Measurements from ENCODE around the gene TSR3. TPM values are rescaled to one million over a fixed set of nuclear protein-coding genes. Genes with fewer than 3 reads are reported as not detected.
A peak's percentile ranks its signal among the peaks of the same experiment; 100 is the strongest.

TSR3 gene
- total and polyA plus RNA-seq, 2 of the 13 experiments (the other 11 are each of a cell fraction or from before 2014, with no cell fraction given): 24.2 to 51.0 TPM

GRCh38 chr16:1351582-1352362, at the start of gene TSR3, which contains the start of gene GNPTG (continued):
- TF ChIP-seq ZNF207 (IDR thresholded peaks at IDR 0.05; ENCODE audit: borderline replicate concordance) (no peak), RBM22 (optimal IDR thresholded peaks at IDR 0.05; ENCODE audit: low read length) (no peak), SNAPC2 (CRISPR knock-in tag; IDR thresholded peaks at IDR 0.05) (no peak; the same call in 1 of the 2 replicates), ELF3 (CRISPR knock-in tag; IDR thresholded peaks at IDR 0.05) (peak; percentile 55; the same call in 1 of the 2 replicates), ZSCAN20 (CRISPR knock-in tag; IDR thresholded peaks at IDR 0.05; ENCODE audit: borderline replicate concordance) (no peak; the same call in 1 of the 2 replicates), RAD21 (CRISPR knock-in tag; IDR thresholded peaks at IDR 0.05) (peak; percentile 54), ZNF367 (CRISPR knock-in tag; IDR thresholded peaks at IDR 0.05; ENCODE audit: borderline replicate concordance) (no peak), PHF21A (CRISPR knock-in tag; IDR thresholded peaks at IDR 0.05) (no peak), HOXA3 (CRISPR knock-in tag; IDR thresholded peaks at IDR 0.05) (peak; percentile 97), PHF20 (CRISPR knock-in tag; IDR thresholded peaks at IDR 0.05) (peak; percentile 98), DRAP1 (CRISPR knock-in tag; IDR thresholded peaks at IDR 0.05) (0 out of 2 replicates have a peak, but pooled peaks have one; percentile 29), SP1 (IDR thresholded peaks at IDR 0.05) (no peak), SP1 (CRISPR knock-in tag; IDR thresholded peaks at IDR 0.05) (0 out of 2 replicates have a peak, but pooled peaks have one; percentile 55), RARA (CRISPR knock-in tag; IDR thresholded peaks at IDR 0.05) (no peak), ZKSCAN1 (IDR thresholded peaks at IDR 0.05; ENCODE audit: low read length) (0 out of 2 replicates have a peak, but pooled peaks have one; percentile 21), MXD4 (CRISPR knock-in tag; IDR thresholded peaks at IDR 0.05) (peak; percentile 36; the same call in 1 of the 2 replicates), CC2D1A (CRISPR knock-in tag; IDR thresholded peaks at IDR 0.05) (no peak), HHEX (CRISPR knock-in tag; IDR thresholded peaks at IDR 0.05) (no peak), TARDBP (CRISPR knock-in tag; IDR thresholded peaks at IDR 0.05) (peak; percentile 79; the same call in 1 of the 2 replicates)
- TF ChIP-seq, protein P1, sequence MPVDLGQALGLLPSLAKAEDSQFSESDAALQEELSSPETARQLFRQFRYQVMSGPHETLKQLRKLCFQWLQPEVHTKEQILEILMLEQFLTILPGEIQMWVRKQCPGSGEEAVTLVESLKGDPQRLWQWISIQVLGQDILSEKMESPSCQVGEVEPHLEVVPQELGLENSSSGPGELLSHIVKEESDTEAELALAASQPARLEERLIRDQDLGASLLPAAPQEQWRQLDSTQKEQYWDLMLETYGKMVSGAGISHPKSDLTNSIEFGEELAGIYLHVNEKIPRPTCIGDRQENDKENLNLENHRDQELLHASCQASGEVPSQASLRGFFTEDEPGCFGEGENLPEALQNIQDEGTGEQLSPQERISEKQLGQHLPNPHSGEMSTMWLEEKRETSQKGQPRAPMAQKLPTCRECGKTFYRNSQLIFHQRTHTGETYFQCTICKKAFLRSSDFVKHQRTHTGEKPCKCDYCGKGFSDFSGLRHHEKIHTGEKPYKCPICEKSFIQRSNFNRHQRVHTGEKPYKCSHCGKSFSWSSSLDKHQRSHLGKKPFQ (CRISPR knock-in tag; IDR thresholded peaks at IDR 0.05; ENCODE audit: insufficient replicate concordance): no peak
- TF ChIP-seq, protein P2, sequence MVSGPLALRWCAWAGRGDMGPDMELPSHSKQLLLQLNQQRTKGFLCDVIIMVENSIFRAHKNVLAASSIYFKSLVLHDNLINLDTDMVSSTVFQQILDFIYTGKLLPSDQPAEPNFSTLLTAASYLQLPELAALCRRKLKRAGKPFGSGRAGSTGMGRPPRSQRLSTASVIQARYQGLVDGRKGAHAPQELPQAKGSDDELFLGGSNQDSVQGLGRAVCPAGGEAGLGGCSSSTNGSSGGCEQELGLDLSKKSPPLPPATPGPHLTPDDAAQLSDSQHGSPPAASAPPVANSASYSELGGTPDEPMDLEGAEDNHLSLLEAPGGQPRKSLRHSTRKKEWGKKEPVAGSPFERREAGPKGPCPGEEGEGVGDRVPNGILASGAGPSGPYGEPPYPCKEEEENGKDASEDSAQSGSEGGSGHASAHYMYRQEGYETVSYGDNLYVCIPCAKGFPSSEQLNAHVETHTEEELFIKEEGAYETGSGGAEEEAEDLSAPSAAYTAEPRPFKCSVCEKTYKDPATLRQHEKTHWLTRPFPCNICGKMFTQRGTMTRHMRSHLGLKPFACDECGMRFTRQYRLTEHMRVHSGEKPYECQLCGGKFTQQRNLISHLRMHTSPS (CRISPR knock-in tag; IDR thresholded peaks at IDR 0.05; ENCODE audit: low read depth): no peak
- TF ChIP-seq, protein P3, sequence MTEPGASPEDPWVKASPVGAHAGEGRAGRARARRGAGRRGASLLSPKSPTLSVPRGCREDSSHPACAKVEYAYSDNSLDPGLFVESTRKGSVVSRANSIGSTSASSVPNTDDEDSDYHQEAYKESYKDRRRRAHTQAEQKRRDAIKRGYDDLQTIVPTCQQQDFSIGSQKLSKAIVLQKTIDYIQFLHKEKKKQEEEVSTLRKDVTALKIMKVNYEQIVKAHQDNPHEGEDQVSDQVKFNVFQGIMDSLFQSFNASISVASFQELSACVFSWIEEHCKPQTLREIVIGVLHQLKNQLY (CRISPR knock-in tag; IDR thresholded peaks at IDR 0.05): 0 out of 2 replicates have a peak, but pooled peaks have one; percentile 44
- TF ChIP-seq, protein P4, sequence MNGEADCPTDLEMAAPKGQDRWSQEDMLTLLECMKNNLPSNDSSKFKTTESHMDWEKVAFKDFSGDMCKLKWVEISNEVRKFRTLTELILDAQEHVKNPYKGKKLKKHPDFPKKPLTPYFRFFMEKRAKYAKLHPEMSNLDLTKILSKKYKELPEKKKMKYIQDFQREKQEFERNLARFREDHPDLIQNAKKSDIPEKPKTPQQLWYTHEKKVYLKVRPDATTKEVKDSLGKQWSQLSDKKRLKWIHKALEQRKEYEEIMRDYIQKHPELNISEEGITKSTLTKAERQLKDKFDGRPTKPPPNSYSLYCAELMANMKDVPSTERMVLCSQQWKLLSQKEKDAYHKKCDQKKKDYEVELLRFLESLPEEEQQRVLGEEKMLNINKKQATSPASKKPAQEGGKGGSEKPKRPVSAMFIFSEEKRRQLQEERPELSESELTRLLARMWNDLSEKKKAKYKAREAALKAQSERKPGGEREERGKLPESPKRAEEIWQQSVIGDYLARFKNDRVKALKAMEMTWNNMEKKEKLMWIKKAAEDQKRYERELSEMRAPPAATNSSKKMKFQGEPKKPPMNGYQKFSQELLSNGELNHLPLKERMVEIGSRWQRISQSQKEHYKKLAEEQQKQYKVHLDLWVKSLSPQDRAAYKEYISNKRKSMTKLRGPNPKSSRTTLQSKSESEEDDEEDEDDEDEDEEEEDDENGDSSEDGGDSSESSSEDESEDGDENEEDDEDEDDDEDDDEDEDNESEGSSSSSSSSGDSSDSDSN (CRISPR knock-in tag; IDR thresholded peaks at IDR 0.05): peak; percentile 38; the same call in 1 of the 2 replicates
